ENCODE measurements around the gene HCFC2.

DNA sequence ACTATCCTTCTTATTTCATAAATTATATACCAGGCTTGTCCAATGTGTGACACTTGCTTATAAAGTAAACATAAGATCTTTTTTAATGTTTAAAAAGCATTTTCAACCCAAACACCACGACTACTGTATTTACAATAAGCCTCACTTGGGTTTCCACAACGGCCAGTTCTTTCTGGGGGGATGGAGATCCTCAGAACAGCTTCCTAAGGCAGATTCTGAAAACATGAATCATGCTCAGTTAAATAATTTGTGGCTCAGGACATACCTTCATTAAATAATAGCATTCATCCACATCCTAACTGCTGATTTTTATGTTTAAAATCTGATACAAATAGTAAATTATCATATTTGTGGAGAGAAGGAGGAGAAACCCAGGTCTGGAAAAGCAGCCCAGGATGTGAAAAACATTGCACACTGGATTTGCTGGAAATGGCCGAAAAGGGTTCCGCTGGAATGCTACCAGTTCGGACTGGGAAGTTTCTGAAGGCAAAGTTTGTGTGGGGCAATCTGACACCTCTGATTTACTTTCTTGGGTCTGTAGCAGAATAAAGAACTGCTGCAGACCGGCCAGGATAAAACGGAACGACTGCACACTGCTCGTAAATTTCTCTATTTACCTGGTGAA, 14.9 kb upstream of the HCFC2 start:
- TF ChIP-seq REST (IDR thresholded peaks at IDR 0.05; ENCODE audit: low read depth) (no peak), TAF1 (IDR thresholded peaks at IDR 0.05; ENCODE audit: low read depth) (no peak), EP300 (IDR thresholded peaks at IDR 0.05; ENCODE audit: borderline replicate concordance) (no peak), NFIC (IDR thresholded peaks at IDR 0.05) (no peak), RAD21 (IDR thresholded peaks at IDR 0.05; ENCODE audit: low read depth) (no peak), CEBPB (IDR thresholded peaks at IDR 0.05) (no peak), MAX (IDR thresholded peaks at IDR 0.05) (no peak)
